Sigmoid colon (tissue), 7 donors: ENCODE data around the gene PDPK1. TPM values are rescaled to one million over a fixed set of nuclear protein-coding genes. Genes with fewer than 3 reads are reported as not detected.

ENCODE experiments used
- DNase-seq: peaks from one replicate; pipeline ENCODE4 v3.0.0-alpha.2; 2019
- H3K27ac ChIP-seq, 4 donors: fragments of 200-600 bp; sonication (generic); one replicate each; pipeline ENCODE4 v1.5.1; 2016 to 2019; ENCODE audit warnings: mild to moderate bottlenecking in 1 of 4
- H3K27me3 ChIP-seq, 3 donors: fragments of 200-600 bp; sonication (generic); one replicate each; pipeline ENCODE4 v1.5.1; 2019; ENCODE audit warnings: mild to moderate bottlenecking in 1 of 3
- H3K36me3 ChIP-seq, 4 donors: fragments of 200-600 bp; sonication (generic); one replicate each; pipeline ENCODE4 v1.5.1; 2016 to 2019
- H3K4me1 ChIP-seq, 4 donors: fragments of 200-600 bp; sonication (generic); one replicate each; pipeline ENCODE4 v1.5.1; 2017 to 2019
- H3K4me3 ChIP-seq, 4 donors: fragments of 200-600 bp; sonication (generic); one replicate each; pipeline ENCODE4 v1.5.1; 2017 to 2019; ENCODE audit warnings: mild to moderate bottlenecking in 2 of 4, moderate library complexity in 1 of 4
- H3K9me3 ChIP-seq, 4 donors: fragments of 200-600 bp in 3 of 4; sonication (generic) in 3 of 4; one replicate each; pipeline versions ENCODE4 v1.5.1 to v1.6.1; 2013 to 2019
- EP300 ChIP-seq, 4 donors: sonication (generic); formaldehyde crosslinking; IDR thresholded peaks; one replicate each; pipeline ENCODE4 v1.6.1; 2017; ENCODE audit warnings: antibody characterized with exemption in 4 of 4
- POLR2A ChIP-seq, 2 donors: fragments of 450-650 bp; IDR thresholded peaks; one replicate each; pipeline ENCODE4 v1.6.1; 2016; ENCODE audit warnings: antibody characterized with exemption in 2 of 2, mild to moderate bottlenecking in 2 of 2, moderate library complexity in 2 of 2
- POLR2AphosphoS5 ChIP-seq, 4 donors: sonication (generic); formaldehyde crosslinking; IDR thresholded peaks; one replicate each; pipeline ENCODE4 v1.6.1; 2017; ENCODE audit warnings: antibody characterized with exemption in 4 of 4
- WGBS, 2 donors: extraction: QIAGEN DNeasy Blood & Tissue Kit; methylation state at CpG; one replicate each; pipeline ENCODE4 v1.1.7; 2013; 5-methylcytosine and 5-hydroxymethylcytosine counted together
- intact Hi-C: fragments of 100-400 bp; cut with DNase I; formaldehyde crosslinking; loops from one replicate; pipeline ENCODE4 v1.15.1; 2023
- polyA plus RNA-seq, 3 donors: library from polyadenylated mRNA; stranded (reverse); fragments of 200-250 nt; gene quantifications; one replicate each; pipeline ENCODE4 v1.2.3, GENCODE V29; 2013
- total RNA-seq, 4 donors: library from RNA; depleted of rRNA; stranded (reverse); fragments of >200 nt; gene quantifications; one replicate each; pipeline ENCODE4 v1.1.0, GENCODE V29; 2016
- TF ChIP-seq, protein P1 (sequence below), 4 experiments: fragments of 450-650 bp in 3 of 4; fragments of 200-600 bp in 1 of 4; IDR thresholded peaks; one replicate each; pipeline ENCODE4 v1.5.1; 2016 to 2019; ENCODE audit warnings: antibody characterized with exemption in 4 of 4, mild to moderate bottlenecking in 3 of 4, moderate library complexity in 2 of 4
- donor health status: healthy with polysubstance abuse.
- donor health status: Bipolar disorder and iron deficiency.
- donor health status: healthy.

PDPK1 gene
- total and polyA plus RNA-seq, 7 donors = 22.7 to 32.2 (median 31.0) TPM

DNA sequence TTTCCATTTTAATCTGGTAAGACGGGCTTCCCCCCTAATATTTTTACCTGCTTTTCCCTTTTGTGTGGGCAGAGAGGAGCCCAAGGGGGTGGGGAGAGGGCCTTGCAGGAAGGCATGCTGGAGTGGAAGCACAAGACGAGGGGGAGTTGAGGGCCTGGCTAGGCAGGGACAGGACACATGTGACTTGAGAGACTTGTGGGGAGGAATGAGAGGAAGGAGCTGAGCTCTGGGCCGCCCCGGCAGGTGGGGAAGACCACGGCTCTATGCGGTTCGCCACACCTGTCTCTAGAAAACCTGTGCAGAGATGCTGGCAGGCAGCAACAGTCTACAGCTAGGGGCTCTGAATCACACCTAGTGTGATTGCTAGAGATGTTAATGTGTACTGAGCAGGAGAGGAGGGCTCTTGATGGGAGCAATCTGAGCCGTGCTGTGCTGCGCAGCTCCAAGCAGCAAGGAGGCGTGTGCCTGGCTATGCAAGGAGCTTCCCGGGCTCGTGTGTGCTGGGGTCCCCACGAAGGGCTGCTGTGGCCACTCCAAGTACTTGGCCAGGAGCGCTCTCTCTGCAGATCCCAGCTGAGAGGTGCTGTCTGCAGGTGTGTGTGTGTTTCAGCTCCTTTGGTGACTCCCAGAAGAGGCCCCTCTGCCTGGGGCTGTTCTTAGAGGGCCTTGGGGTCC is 50.2 kb downstream of the PDPK1 start:
- Histone ChIP-seq H3K4me1 (peaks cover 0 to 17% (median 12%) of the 10 kb centered on the region in 4 donors), H3K27ac (no peak overlapping the region), H3K36me3 (peaks cover 13 to 58% (median 28%) of the 10 kb centered on the region in 4 donors), H3K4me3 (no peak overlapping the region), H3K27me3 (no peaks in the 10 kb centered on the region), H3K9me3 (no peaks in the 10 kb centered on the region)
- 94 to 95% methylated on average over 14 of the region's 14 CpGs for WGBS, 2 donors
- intact Hi-C loops = no loop called here
- TF ChIP-seq, protein P1, sequence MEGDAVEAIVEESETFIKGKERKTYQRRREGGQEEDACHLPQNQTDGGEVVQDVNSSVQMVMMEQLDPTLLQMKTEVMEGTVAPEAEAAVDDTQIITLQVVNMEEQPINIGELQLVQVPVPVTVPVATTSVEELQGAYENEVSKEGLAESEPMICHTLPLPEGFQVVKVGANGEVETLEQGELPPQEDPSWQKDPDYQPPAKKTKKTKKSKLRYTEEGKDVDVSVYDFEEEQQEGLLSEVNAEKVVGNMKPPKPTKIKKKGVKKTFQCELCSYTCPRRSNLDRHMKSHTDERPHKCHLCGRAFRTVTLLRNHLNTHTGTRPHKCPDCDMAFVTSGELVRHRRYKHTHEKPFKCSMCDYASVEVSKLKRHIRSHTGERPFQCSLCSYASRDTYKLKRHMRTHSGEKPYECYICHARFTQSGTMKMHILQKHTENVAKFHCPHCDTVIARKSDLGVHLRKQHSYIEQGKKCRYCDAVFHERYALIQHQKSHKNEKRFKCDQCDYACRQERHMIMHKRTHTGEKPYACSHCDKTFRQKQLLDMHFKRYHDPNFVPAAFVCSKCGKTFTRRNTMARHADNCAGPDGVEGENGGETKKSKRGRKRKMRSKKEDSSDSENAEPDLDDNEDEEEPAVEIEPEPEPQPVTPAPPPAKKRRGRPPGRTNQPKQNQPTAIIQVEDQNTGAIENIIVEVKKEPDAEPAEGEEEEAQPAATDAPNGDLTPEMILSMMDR (IDR thresholded peaks at IDR 0.05) = no peak
- no peak for TF ChIP-seq EP300 (IDR thresholded peaks at IDR 0.05)
- no peak for TF ChIP-seq POLR2A (IDR thresholded peaks at IDR 0.05)
- no peak for TF ChIP-seq POLR2AphosphoS5 (IDR thresholded peaks at IDR 0.05)
- DNase-seq = peak; percentile 57

DNA sequence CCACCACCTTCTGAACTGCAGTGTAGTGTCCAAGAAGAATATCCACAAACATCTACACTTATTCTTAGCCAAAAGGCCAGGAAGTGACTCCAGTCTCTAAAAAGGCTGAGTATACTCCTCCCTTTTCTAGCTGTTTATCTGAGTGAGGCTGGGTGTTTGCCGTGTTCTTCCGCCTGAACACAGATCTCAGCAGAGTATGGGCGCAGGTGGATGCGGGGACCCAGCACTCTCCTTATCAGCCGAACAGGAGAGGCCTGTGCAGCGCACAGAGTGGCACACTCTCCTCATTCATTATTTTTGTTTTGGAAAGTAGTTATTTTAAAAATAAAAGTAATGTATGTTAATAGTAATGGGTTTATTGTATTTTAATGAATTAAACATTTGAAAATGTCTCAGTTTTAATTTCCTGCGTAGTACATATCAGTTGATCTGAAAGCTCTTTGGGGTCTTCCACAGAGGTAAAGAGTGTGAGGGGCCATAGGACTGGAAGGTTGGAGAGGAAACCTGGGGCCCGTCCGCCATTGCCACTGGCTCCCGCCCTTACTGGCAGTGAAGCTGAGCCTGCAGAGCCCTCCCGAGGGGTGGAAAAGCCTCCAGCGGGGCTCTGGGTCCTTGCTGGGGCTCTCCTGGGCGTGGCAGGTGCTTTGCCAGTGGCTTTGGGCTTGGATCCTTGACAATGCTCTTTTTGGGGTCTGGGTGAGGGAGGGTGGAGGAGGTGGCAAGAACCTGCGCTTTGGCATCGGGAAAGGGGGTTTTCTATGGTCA is 53.8 kb downstream of the PDPK1 start:
- Histone ChIP-seq H3K27me3 (no peaks in the 10 kb centered on the region), H3K27ac (no peak overlapping the region), H3K4me3 (no peak overlapping the region), H3K36me3 (peaks cover 16 to 65% (median 29%) of the 10 kb centered on the region in 4 donors), H3K4me1 (peaks cover 0 to 15% (median 13%) of the 10 kb centered on the region in 4 donors), H3K9me3 (no peaks in the 10 kb centered on the region)
- 95 to 97% methylated on average over 15 of the region's 15 CpGs for WGBS, 2 donors
- no peak for DNase-seq
- intact Hi-C loops = no loop called here
- TF ChIP-seq, protein P1 (IDR thresholded peaks at IDR 0.05) = no peak
- TF ChIP-seq POLR2AphosphoS5 (IDR thresholded peaks at IDR 0.05) (no peak), POLR2A (IDR thresholded peaks at IDR 0.05) (no peak), EP300 (IDR thresholded peaks at IDR 0.05) (no peak)

GRCh38 chr16:2592786-2593185 is 55.0 kb downstream of the PDPK1 start:
- peaks cover 12 to 65% (median 27%) of the 10 kb centered on the region in 4 donors for H3K36me3 ChIP-seq
- peak; percentile 48 for DNase-seq
- H3K9me3 ChIP-seq = no peaks in the 10 kb centered on the region
- intact Hi-C loops = no loop called here
- WGBS, 2 donors = 92 to 94% methylated on average over 16 of the region's 16 CpGs
- H3K27me3 ChIP-seq = no peaks in the 10 kb centered on the region
- no peak overlapping the region for H3K4me3 ChIP-seq
- H3K4me1 ChIP-seq = peaks cover 0 to 15% (median 13%) of the 10 kb centered on the region in 4 donors
- TF ChIP-seq POLR2AphosphoS5 (IDR thresholded peaks at IDR 0.05) = no peak
- TF ChIP-seq, protein P1 (IDR thresholded peaks at IDR 0.05) = no peak
- TF ChIP-seq POLR2A (IDR thresholded peaks at IDR 0.05) = no peak
- no peak for TF ChIP-seq EP300 (IDR thresholded peaks at IDR 0.05)
- H3K27ac ChIP-seq = peak overlapping the region in 1 of 4 donors; percentile 24

DNA sequence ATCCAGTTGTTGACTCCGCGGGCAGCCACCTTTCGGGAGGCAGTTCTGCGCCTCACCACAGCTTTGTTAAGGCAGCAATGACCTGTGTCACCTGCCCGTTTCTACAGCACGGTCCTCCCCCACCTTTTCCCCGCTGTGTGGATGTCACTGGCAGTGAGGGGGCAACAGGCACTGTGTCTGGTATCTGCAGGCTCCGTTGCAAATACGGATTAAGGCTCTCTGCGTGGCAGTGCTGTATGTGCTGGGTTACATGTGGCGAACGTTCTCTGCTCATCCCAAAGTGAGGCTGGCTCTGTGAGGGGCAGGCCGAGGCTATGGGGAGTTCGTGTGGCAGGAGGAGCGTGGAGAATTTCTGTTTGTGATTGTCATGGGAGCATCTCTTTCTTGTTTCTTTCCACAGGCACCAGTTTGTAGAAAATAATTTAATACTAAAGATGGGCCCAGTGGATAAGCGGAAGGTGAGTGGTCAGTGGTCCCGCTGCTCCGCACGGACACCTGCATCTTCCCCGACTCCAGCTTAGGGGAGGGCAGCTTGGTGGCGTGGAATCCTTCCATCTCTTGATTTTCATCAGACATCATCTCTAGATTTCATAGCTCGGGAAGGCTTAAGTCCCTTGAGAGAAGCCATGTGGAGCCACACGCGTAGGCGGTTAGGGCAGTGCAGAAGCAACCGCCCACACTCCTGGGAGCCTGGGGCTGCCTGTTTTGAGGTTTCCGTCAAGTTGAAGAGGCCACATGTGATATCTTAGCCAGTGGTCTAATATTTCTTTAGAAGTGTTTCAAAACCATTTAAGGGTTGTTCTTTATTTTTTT is 57.8 kb downstream of the PDPK1 start:
- Histone ChIP-seq H3K36me3 (peaks cover 21 to 51% (median 28%) of the 10 kb centered on the region in 4 donors), H3K9me3 (no peaks in the 10 kb centered on the region), H3K4me3 (no peak overlapping the region), H3K4me1 (peaks cover 0 to 15% (median 13%) of the 10 kb centered on the region in 4 donors), H3K27ac (no peak overlapping the region), H3K27me3 (no peaks in the 10 kb centered on the region)
- intact Hi-C loops = no loop called here
- 92 to 94% methylated on average over 27 of the region's 27 CpGs for WGBS, 2 donors
- TF ChIP-seq POLR2AphosphoS5 (IDR thresholded peaks at IDR 0.05) (no peak), POLR2A (IDR thresholded peaks at IDR 0.05) (no peak), EP300 (IDR thresholded peaks at IDR 0.05) (no peak)
- TF ChIP-seq, protein P1 (IDR thresholded peaks at IDR 0.05) = no peak
- DNase-seq = no peak
